ENCODE results near the gene FGD6. TPM values are rescaled to one million over a fixed set of nuclear protein-coding genes. Genes with fewer than 3 reads are reported as not detected.

Gene FGD6
- polyA plus RNA-seq, 2 of the 4 experiments (the other 2 are of a cell fraction) = 15.5 to 48.0 TPM

GRCh38 chr12:95118138-95118787, 99.0 kb downstream of the FGD6 start (continued):
- no peak for TF ChIP-seq FOSL2 (IDR thresholded peaks at IDR 0.05)
- peak; percentile 76 for TF ChIP-seq FOSL2 (CRISPR knock-in tag; IDR thresholded peaks at IDR 0.05)
- TF ChIP-seq RFX5 (IDR thresholded peaks at IDR 0.05) = no peak
- no peak for TF ChIP-seq REST (IDR thresholded peaks at IDR 0.05)
- TF ChIP-seq RAD21 (conservative IDR thresholded peaks at IDR 0.05 in 1 of 2, IDR thresholded peaks at IDR 0.05 in 1 of 2) = peak in 1 of 2 experiments; percentile 14; a peak in 1 of 5 replicates

- peak; percentile 97 for TF ChIP-seq SMC3 (IDR thresholded peaks at IDR 0.05)
- no peak for TF ChIP-seq CHD4 (IDR thresholded peaks at IDR 0.05; ENCODE audit: borderline replicate concordance)
- TF ChIP-seq HES2 (IDR thresholded peaks at IDR 0.05) = no peak
- TF ChIP-seq RAD21 (conservative IDR thresholded peaks at IDR 0.05 in 1 of 2, IDR thresholded peaks at IDR 0.05 in 1 of 2) = peak; percentile 93
- peak; percentile 83 for TF ChIP-seq CTCF (IDR thresholded peaks at IDR 0.05)
- ChIA-PET CTCF (interaction anchor here (0.6 to 3.8 kb wide), 56 partner anchors 9 to 417 kb away, joined by 3 to 33 read pairs (median 4); partner anchors contain the start of genes FGD6, NR2C1 and VEZT), POLR2A (interaction anchor here (0.6 to 2.3 kb wide), 2 partner anchors 15 to 100 kb away, joined by 9 to 10 read pairs; partner anchors contain the start of genes FGD6 and VEZT)
- no peak overlapping the region for H3K4me3 ChIP-seq
- WGBS (ENCODE audit: missing lambda C conversion rate) = 12% methylated on average over 2 of the region's 2 CpGs
- ATAC-seq = peak; percentile 79 to 81
- H3K9me3 ChIP-seq = no peaks in the 10 kb centered on the region
- FAIRE-seq = peak; percentile 36
- H3K27ac ChIP-seq = peak overlapping the region; percentile 73 to 86
- DNase-seq (ENCODE audit: low read depth in 1 of 2, low spot score in 1 of 2) = peak; percentile 65 to 82
- H3K4me1 ChIP-seq = peaks cover 59% of the 10 kb centered on the region
- H3K4me2 ChIP-seq = peak overlapping the region; percentile 63
Measured at GRCh38 chr12:95117178-95117599, 100.1 kb downstream of the FGD6 start.

- H3K4me1 ChIP-seq = peaks cover 59% of the 10 kb centered on the region
- H3K27ac ChIP-seq = peak overlapping the region; percentile 73 to 86
- H3K9me3 ChIP-seq = no peaks in the 10 kb centered on the region
- ATAC-seq = peak; percentile 33 to 49; a peak in 4 of 6 replicates
- peak; percentile 36 to 61 for DNase-seq (ENCODE audit: low read depth in 1 of 2, low spot score in 1 of 2)
- 8% methylated on average over 3 of the region's 3 CpGs for WGBS (ENCODE audit: missing lambda C conversion rate)
- FAIRE-seq = no peak
- H3K4me3 ChIP-seq = no peak overlapping the region
- ChIA-PET POLR2A (interaction anchor here (2.3 kb wide), 1 partner anchor 100 kb away, joined by 9 read pairs; the partner anchor contains the start of genes FGD6 and VEZT), CTCF (interaction anchor here (0.6 to 3.8 kb wide), 48 partner anchors 9 to 418 kb away, joined by 3 to 33 read pairs (median 4); partner anchors contain the start of genes FGD6, NR2C1 and VEZT)
- TF ChIP-seq MAZ (IDR thresholded peaks at IDR 0.05; ENCODE audit: borderline replicate concordance, low read depth, low read length) = no peak
- TF ChIP-seq FOSL2 (IDR thresholded peaks at IDR 0.05) = no peak
- TF ChIP-seq FOSL2 (CRISPR knock-in tag; IDR thresholded peaks at IDR 0.05) = 0 out of 2 replicates have a peak, but pooled peaks have one; percentile 17
- no peak for TF ChIP-seq MAX (IDR thresholded peaks at IDR 0.05)
- no peak for TF ChIP-seq EP300 (IDR thresholded peaks at IDR 0.05)
- TF ChIP-seq CHD2 (IDR thresholded peaks at IDR 0.05; ENCODE audit: low read length, partially characterized antibody) = no peak
- H3K4me2 ChIP-seq = peak overlapping the region; percentile 63
Measured at GRCh38 chr12:95116773-95117172, 100.5 kb downstream of the FGD6 start.
